NCI-H1436 (cell line): ENCODE measurements around the gene ABCG5.

ENCODE experiments used
- DNase-seq: peaks from one replicate; lab custom pipeline; 2025; lab: John Stamatoyannopoulos, UW

ABCG5 gene

DNA sequence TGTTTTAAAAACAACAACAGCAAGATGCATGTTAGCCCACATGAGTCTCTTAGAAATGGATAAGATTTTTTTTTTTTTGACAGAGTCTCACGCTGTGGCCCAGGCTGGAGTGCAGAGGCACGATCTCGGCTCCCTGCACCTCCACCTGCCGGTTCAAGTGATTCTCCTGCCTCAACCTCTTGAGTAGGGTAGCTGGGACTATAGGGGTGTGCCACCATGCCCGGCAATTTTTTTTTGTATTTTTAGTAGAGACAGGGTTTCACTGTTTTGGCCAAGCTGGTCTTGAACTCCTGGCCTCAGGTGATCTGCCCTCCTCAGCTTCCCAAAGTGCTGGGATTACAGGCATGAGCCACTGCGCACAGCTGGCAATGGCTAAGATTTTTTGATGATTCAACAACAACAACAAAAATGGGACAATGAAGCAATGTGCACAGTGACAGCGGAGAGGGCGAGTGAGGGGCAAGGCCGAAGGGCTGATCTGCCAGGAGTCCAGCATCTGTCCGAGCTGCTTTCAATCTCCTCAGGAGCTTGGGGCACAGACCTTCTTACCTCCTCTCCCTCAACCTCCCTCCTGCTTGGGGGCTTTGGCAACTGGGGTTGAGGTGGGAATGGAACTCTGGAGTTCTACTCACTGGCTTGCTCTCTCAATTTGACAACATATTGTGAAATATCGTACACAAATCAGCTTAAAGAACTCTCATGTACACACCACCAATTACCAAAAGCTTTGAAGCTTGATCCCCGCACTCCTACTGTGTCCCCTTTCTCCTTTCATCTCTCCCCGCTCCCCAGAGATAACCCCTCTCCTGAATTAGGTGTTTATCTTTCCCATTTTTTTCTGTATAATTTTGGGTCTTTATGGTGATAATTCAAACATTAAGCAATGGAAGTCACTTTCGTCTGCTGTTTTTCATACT lies 3.6 kb upstream of the ABCG5 start:
- no peak for DNase-seq

DNA sequence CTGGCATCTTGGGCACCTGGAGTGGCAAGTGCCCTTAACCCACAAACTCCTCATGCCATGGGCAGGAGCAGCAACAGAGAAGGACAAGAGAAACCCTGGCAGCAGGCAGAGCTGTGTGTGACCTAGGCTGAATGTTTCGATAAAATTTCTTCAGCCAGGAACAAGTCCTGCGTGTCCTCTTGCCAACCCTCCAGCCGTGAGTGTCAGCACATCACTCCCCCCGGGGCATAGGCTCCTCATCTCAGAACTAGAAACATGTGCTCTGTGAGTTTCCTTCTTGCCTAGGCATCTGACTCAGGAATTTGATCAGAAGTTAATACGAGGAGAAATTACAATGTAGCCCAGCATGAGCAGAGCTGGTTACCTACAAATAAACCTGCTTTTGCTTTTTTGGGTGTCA lies 2.3 kb upstream of the ABCG5 start:
- DNase-seq, result no peak

- DNase-seq, result no peak
Measured at GRCh38 chr2:43839776-43840564, 1.3 kb upstream of the ABCG5 start.

- DNase-seq, result no peak
Measured at GRCh38 chr2:43837831-43838559, 644 bp downstream of the ABCG5 start.

GRCh38 chr2:43837033-43837432 lies 1.6 kb downstream of the ABCG5 start:
- DNase-seq, result no peak

GRCh38 chr2:43832457-43832856 lies 6.2 kb downstream of the ABCG5 start:
- no peak for DNase-seq

DNA sequence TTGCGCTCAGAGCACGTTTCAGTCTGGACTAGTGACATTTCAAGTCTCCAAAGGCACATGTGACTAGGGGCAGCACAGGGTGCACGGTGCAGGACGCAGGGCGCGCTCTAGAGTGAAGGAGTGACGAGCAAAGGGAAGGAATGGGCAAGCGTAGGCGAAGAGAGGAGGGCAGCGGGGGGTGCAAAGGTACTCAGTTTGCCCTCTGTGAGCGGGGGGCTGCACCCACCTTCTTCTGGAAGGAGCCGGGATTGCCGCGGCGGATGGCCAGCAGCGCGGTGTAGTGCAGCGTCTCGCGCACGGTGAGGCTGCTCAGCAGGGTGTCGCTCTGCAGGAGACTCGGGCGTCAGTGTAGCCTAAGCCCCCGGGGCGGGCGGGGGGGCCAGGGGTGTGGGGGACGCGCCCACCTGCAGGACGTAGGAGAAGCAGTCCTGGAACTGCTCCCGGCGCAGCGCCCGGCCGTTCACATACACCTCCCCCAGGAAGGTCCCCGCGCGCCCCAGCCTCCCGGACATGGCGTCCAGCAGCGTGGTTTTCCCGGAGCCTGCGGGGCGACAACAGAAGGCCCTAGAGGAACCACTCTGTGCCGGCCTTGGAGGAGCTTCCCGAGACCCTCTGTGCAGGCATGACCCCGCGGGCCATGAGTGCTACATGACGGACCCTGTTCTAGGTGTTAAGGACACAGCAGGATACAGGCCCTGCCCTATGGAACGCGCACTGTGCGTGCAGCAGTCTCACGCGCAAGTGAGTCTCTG lies 6.9 kb downstream of the ABCG5 start:
- no peak for DNase-seq

- no peak for DNase-seq
Measured at GRCh38 chr2:43826305-43827250, 12.1 kb downstream of the ABCG5 start.

GRCh38 chr2:43825841-43826240 lies 12.8 kb downstream of the ABCG5 start:
- no peak for DNase-seq

DNA sequence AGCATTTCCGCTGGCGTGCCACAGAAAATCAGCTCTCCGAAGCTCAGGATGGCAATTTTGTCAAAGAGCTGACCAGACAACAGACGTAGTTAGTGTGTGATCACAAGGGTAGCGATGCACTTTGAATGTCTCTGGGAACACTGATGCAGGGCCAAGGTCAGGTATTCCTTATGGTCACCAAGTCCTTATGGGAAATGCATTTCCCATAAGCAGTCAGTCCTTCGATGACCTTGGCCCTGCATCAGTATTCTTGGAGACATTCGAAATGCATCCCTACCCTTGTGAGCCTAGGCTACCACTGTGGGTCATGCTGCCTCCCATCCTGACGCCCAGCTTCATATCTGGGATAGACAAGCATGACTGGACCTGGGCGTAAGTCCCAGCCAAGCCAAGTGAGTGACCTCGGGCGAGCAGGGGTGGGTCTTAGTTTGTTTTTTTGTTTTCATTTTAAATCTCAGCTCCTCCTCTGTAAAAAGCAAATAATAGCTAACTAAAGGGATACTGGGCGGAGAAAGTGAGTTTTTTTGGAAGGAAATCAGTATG lies 13.6 kb downstream of the ABCG5 start:
- DNase-seq, result no peak

DNA sequence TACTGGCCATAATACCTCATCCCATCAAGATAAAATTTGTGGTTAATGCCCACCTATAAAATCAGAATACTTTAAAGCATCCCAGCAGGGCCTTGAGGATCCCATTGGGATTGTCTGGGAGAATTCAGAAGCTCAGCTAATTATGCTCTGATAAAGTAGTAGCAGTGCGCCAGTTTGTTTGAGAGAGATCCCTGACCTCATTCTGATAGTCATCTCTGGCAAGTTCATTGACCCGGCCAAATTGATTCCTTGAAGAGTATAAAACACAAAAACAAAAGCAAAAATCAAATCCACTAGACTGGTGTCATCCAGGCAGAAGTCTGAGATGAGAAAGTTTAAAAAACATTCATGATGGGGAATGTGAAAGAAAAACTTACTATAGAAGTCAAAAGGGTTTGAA lies 14.1 kb downstream of the ABCG5 start:
- no peak for DNase-seq

GRCh38 chr2:43823751-43824150 lies 14.9 kb downstream of the ABCG5 start:
- no peak for DNase-seq

- no peak for DNase-seq
Measured at GRCh38 chr2:43822839-43823238, 15.8 kb downstream of the ABCG5 start.

GRCh38 chr2:43819491-43820163 lies 19.0 kb downstream of the ABCG5 start:
- DNase-seq, result no peak

- no peak for DNase-seq
Measured at GRCh38 chr2:43818761-43819160, 19.9 kb downstream of the ABCG5 start.

GRCh38 chr2:43814711-43815110 lies 23.9 kb downstream of the ABCG5 start:
- no peak for DNase-seq

GRCh38 chr2:43812947-43813346 lies 25.7 kb downstream of the ABCG5 start:
- DNase-seq, result no peak

DNA sequence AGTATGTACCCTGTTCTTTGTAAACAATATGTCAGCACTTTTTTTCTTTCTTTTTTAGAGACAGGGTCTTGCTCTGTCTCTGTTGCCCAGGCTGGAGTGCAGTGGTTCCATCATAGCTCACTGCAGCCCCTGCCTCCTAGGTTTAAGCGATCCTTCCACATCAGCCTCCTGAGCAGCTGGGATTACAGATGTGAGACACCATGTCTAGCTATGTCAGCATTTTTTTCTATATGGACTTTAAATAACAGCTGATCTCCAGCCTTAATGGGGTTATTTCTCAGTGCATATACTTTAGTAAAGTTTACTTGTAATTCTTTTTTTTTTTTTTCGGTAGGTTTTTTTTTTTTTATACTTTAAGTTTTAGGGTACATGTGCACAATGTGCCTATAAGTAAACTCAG lies 26.6 kb downstream of the ABCG5 start:
- DNase-seq, result no peak

- DNase-seq, result no peak
Measured at GRCh38 chr2:43810888-43811287, 27.8 kb downstream of the ABCG5 start.

DNA sequence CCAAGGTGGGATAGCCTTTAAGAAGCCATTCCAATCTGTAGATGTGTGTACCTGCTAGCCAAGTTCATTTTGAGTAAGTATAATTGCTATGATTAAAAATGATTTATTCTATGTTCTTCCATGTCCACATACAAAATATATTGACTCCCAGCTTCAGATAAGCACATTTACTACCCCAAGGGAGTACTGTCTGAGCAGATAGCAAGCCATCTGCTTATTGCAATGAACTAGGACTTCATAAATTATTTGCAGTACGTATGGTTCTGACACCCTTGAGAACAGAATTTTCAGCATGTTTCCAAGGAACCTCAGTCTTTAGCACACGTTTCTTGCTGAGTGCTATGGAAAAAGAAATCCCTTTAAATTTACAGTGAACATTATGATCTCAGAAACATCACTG lies 28.2 kb downstream of the ABCG5 start:
- DNase-seq, result no peak
